ENCODE measurements around the gene OPCML. TPM values are rescaled to one million over a fixed set of nuclear protein-coding genes. Genes with fewer than 3 reads are reported as not detected.

Gene OPCML
- total RNA-seq, 1 experiment from 2014 or later = 0.13 TPM

GRCh38 chr11:133518702-133519264 is 13.5 kb downstream of the OPCML start:
- no peaks in the 10 kb centered on the region for H3K36me3 ChIP-seq (ENCODE audit: insufficient read depth, low read length, poor library complexity, severe bottlenecking)
- POLR2A ChIA-PET (ENCODE audit: low non-redundant PET) = no interaction called here
- intact Hi-C loops (cut with micrococcal nuclease; ENCODE audit: unreplicated experiment) = no loop called here
- CTCF ChIA-PET = no interaction called here
- no peak overlapping the region for H3K4me3 ChIP-seq (ENCODE audit: low read depth, low read length, poor library complexity, severe bottlenecking)
- BruUV-seq (replicated peaks) = no TSS peak
- H3K4me1 ChIP-seq (ENCODE audit: insufficient read depth, low read length, poor library complexity, severe bottlenecking) = no peaks in the 10 kb centered on the region
- no peaks in the 10 kb centered on the region for H3K27me3 ChIP-seq (replicated peaks; ENCODE audit: insufficient read depth, low read depth, low read length, poor library complexity)
- no peak overlapping the region for H3K27ac ChIP-seq (ENCODE audit: low read depth, low read length, poor library complexity, severe bottlenecking)
- TF ChIP-seq EZH2 (IDR thresholded peaks at IDR 0.05; ENCODE audit: borderline replicate concordance, low read depth, low read length, poor library complexity, severe bottlenecking) (no peak), CTCF (conservative IDR thresholded peaks at IDR 0.05; ENCODE audit: low read depth, low read length) (no peak)
- DNase-seq (ENCODE audit: low spot score) = no peak
- peaks cover 23% of the 10 kb centered on the region for H3K9me3 ChIP-seq (ENCODE audit: low read depth, low read length, poor library complexity, severe bottlenecking)

GRCh38 chr11:133516845-133517244 is 15.5 kb downstream of the OPCML start:
- TF ChIP-seq EZH2 (IDR thresholded peaks at IDR 0.05; ENCODE audit: borderline replicate concordance, low read depth, low read length, poor library complexity, severe bottlenecking) (no peak), CTCF (conservative IDR thresholded peaks at IDR 0.05; ENCODE audit: low read depth, low read length) (no peak)
- no peak overlapping the region for H3K27ac ChIP-seq (ENCODE audit: low read depth, low read length, poor library complexity, severe bottlenecking)
- POLR2A ChIA-PET (ENCODE audit: low non-redundant PET) = no interaction called here
- intact Hi-C loops (cut with micrococcal nuclease; ENCODE audit: unreplicated experiment) = no loop called here
- CTCF ChIA-PET = no interaction called here
- H3K4me3 ChIP-seq (ENCODE audit: low read depth, low read length, poor library complexity, severe bottlenecking) = no peak overlapping the region
- no peaks in the 10 kb centered on the region for H3K36me3 ChIP-seq (ENCODE audit: insufficient read depth, low read length, poor library complexity, severe bottlenecking)
- peaks cover 17% of the 10 kb centered on the region for H3K9me3 ChIP-seq (ENCODE audit: low read depth, low read length, poor library complexity, severe bottlenecking)
- BruUV-seq (replicated peaks) = no TSS peak
- no peaks in the 10 kb centered on the region for H3K4me1 ChIP-seq (ENCODE audit: insufficient read depth, low read length, poor library complexity, severe bottlenecking)
- no peaks in the 10 kb centered on the region for H3K27me3 ChIP-seq (replicated peaks; ENCODE audit: insufficient read depth, low read depth, low read length, poor library complexity)
- no peak for DNase-seq (ENCODE audit: low spot score)

GRCh38 chr11:133515107-133515506 is 17.2 kb downstream of the OPCML start:
- no peak for DNase-seq (ENCODE audit: low spot score)
- no peak overlapping the region for H3K4me3 ChIP-seq (ENCODE audit: low read depth, low read length, poor library complexity, severe bottlenecking)
- H3K36me3 ChIP-seq (ENCODE audit: insufficient read depth, low read length, poor library complexity, severe bottlenecking) = no peaks in the 10 kb centered on the region
- H3K9me3 ChIP-seq (ENCODE audit: low read depth, low read length, poor library complexity, severe bottlenecking) = peaks cover 17% of the 10 kb centered on the region
- H3K27ac ChIP-seq (ENCODE audit: low read depth, low read length, poor library complexity, severe bottlenecking) = no peak overlapping the region
- CTCF ChIA-PET = no interaction called here
- intact Hi-C loops (cut with micrococcal nuclease; ENCODE audit: unreplicated experiment) = no loop called here
- no peak for TF ChIP-seq CTCF (conservative IDR thresholded peaks at IDR 0.05; ENCODE audit: low read depth, low read length)
- no peak for TF ChIP-seq EZH2 (IDR thresholded peaks at IDR 0.05; ENCODE audit: borderline replicate concordance, low read depth, low read length, poor library complexity, severe bottlenecking)
- POLR2A ChIA-PET (ENCODE audit: low non-redundant PET) = no interaction called here
- H3K27me3 ChIP-seq (replicated peaks; ENCODE audit: insufficient read depth, low read depth, low read length, poor library complexity) = no peaks in the 10 kb centered on the region
- BruUV-seq (replicated peaks) = no TSS peak
- no peaks in the 10 kb centered on the region for H3K4me1 ChIP-seq (ENCODE audit: insufficient read depth, low read length, poor library complexity, severe bottlenecking)

All from A673 (cell line).